HG03520 (cell line): ENCODE measurements around the gene ABL1.

Source experiments
- ATAC-seq: cut with Tn5 transposase; IDR thresholded peaks from one replicate; pipeline ENCODE4 v1.9.1; 2021; ENCODE audit warnings: mild to moderate bottlenecking, moderate library complexity; ENCODE audit not compliant: unreplicated experiment

ABL1 gene

DNA sequence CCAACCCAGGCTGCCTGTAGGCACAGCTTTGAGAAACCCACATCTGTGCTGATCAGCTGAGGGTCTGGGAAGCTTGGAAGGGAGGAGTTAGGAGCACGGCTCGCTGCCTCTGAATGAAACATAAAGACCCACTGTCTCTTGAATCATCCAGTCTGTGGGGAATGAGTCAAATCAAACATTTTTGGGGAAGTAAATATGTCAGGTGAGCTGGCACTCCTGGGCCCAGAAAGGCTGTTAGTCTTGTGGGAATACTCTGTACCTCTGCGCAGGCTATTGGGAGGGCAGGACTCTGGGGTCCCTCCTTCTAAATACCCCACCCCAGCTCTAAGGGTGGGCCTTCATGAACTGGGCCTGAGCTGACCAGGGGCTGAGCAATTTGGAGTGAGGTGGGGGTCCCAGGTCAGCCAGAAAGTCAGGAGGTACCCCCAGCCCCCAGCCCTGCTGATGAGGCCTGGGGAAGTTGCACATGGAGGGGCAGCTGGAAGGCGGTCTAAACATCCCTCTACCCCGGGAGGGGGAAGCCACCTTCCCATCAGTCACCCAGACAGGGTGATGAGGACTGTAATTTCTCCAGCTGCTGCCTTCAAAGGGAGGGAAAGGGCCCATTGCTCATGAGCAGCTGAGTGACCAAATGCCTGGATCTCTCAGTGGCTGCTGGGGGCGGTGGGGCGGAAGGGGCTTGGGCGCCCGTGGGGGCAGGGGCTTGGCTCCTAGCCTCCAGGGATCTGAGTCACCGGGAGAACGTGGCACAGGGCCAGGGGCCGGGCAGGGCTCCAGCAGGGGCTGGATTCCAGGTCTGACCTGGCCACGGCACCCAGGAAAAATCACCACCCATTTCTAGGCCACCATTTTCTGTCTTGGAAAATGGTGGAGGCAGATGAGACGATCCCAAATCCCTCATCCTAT lies 93.2 kb downstream of the ABL1 start:
- ATAC-seq: no peak

DNA sequence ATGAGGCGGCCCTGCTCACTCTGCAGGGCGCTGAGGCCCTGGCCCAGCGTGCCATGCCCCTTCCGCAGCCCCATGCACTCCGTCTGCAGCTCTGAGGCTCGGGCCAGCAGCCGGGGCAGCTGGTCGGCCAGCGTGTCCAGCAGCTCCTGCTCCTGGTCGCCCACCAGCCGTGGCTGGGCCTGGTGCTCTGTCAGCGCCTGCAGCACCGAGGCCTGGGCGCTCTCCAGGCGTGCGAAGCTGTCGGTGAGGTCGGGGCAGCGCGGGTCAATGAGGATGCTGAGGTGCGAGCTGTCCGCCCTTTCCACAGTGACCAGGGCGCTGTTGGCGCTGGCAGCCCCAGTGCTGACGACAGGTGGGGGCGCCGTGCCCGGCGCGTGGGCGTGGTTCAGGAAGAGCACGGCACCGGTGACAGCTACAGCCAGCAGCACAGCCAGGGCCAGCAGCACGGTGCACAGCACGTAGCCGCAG lies 94.6 kb downstream of the ABL1 start:
- no peak for ATAC-seq

DNA sequence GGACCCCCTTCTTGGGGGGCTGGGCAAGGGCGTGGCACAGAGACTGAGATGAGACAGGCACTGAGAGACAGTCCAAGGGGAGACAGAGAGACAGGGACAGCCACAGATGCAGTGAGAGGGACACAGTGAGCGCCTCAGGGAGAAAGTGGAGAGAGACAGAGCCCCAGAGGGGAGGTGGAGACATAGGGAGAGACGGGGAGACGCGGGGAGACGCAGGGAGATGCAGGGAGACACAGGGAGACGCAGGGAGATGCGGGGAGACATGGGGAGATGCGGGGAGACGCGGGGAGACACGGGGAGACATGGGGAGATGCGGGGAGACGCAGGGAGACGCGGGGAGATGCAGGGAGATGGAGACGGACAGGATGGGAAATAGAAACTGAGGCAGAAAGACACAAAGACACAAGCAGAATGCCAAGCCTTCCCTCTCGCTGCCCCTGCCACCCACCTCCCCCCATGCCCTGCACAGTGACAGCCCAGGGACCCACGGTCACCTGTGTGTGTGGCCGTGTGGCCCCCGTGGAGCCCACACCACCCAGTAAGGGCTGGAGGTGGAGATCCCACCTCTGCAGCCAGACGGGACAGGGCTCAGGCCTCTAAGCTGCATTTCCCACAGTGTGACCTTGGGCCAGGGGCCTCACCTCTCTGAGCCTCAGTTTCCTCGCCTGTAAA lies 95.2 kb downstream of the ABL1 start:
- ATAC-seq: no peak

DNA sequence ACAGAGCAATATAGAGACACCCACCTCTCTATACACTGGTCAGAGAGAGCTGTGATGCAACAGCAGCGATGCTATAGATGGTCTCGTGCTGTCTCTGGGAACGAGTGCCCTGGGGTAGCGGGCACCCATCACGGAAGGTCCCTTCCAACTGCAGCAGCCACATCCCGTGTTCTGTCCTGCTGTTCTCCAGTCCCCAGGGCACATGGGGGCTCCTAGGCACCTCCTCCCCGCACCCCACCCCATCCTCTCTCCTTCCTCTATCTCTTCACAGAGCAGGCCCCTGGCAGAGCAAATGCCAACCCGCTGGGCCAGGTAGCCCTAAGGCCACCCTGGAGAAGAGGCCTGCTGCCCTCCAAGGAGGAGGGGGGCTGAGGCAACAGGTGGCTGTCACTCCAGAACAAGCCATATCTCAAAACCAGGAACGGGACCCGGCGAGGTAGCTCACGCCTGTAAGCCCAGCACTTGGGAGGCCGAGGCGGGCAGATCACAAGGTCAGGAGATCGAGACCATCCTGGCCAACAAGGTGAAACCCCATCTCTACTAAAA lies 95.8 kb downstream of the ABL1 start:
- no peak for ATAC-seq

GRCh38 chr9:130931508-130932254 lies 96.6 kb downstream of the ABL1 start:
- ATAC-seq: no peak

DNA sequence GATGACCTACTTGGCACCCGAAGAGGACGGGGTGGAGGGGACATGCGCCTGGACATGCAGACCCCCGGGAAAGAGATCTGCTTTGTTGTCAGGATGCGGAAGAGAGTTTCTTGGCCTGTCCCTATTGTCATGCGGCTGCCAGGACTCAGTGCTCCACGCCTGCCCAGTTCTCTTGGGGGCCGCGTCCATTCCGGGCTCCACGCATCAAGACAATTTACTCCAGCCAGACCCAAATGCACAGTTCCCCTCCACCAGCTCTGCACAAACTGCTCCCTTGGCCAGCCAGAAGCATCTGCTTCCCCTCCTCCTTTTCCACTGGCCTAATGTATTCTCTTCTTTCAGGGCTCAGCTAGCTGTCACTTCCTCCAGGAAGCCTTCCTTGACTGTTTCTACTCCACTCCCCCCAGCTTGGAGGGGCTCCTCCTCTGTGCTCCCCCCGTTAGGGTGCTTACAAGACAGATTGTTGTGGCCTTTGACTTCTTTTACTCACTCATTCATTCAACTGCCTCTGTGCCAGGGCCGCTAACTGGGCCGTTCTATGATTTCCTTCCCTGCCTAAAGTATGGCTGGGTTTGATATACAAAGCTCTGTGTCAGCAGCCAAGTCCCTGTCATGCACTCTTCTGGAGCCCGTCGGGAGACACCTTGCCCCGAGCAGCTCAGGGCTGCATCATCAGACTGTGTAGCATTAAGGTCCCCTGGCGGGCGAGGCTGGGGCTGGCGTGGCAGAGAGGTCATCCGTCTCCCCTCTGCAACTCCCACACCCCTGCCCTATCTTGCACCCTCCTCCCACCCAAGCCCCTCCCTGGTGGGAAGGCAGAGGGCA lies 97.4 kb downstream of the ABL1 start:
- ATAC-seq: no peak

DNA sequence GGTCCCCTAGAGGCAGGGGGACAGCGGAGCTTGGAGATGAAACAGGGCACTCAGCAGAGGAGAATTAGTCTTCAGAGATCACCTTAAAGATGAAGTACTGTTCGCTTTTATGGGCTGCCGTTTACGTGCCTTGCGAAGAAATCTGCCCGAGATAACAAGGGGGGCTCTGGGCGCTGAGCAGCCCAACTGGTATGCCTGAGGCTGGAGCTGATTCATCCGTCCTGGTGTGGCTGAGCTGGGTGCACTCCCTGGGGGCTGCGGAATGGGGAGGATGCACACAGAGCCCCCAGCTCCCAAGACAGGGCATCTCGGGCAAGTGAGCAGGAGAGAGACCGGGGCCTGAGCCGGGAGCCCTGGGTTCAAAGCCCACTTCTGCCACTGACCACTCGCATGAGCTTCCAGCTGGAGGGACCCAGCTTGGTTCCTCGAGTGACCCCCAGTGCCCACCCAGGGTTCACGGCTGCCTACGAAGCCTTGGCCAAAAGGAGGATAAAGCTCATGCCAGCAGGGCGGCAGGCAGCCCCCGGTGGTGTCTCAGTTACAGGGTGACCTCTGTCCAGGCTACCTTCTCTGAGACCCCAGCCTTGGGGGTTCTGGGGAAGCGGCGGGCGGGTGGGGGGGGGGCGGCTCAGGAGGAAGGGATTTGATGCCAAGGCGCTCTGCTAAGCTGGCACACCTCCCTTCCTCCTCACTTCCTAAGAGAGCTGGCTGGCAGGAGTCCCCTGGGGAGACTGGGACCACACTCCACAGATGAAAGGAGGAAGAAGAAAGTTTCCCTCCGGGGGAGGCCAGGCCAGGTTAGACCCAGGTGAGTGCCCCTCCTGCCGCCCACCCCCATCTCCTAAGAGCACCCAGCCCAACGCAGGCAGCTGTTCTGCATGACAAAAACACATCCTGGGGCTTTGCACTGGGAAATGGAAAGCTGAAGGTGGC lies 98.3 kb downstream of the ABL1 start:
- ATAC-seq: no peak

DNA sequence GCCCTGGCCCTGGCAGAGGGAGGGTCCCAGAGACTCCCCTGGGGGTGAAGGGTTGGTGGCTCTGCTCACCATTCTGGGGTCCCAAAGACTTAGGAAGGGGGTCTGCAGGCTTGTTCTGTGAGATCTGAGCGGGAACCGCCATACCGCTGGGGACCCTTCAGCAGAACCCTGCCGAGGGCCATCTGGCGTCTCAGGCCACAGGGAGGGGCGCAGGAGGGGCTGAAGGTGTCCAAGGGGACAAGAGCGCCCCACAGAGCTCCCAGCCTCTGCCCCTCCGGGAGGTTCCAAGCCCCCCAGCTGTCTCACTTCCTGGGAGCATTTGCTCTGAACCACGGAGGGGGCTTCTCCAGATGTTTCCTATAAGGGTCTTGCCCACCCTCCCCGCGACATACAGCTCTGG lies 99.2 kb downstream of the ABL1 start:
- no peak for ATAC-seq

DNA sequence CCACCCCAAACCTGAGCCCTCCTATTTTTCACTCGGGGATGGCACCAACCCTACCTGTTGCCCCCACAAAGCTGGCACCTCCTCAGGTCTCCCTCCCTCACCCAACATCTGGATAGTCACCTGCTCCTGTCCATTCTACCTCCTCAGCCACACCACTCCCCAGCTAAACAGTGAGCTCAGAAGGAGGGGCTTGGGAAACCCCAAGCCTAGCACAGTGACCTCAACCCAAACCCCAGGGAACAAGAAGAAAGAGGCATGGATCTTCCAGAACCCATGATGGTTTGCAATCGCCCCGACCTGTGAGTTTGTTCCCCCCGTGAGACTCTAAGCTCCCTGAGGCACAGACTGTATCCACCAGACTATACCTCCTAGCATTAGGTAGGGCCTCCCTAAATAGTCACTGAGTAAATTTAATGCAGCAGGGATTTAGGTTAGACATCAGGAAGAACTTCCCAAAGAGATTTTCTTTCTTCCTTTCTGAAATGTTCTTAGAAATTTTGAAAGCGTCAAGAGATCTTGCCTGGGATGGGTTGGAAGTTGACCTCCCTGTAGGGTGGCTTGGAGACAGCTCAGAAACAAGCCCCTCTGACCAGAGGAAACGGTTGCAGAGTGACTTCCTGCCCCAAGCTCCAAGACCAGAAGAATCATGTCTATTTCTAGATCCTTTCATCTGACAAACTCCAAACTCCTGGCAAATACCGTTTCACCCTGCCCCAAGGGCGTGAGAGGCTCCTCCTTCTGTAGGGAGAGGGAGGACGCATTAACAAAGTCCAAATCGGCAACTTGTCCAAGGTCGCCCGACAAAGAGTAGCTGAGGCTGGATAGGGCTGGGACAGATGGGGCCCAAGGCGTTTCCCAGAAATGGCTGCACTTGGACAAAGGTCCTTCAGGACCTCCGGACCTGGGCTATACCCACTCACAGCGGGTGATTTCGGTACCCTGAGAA lies 99.9 kb downstream of the ABL1 start:
- ATAC-seq: no peak

DNA sequence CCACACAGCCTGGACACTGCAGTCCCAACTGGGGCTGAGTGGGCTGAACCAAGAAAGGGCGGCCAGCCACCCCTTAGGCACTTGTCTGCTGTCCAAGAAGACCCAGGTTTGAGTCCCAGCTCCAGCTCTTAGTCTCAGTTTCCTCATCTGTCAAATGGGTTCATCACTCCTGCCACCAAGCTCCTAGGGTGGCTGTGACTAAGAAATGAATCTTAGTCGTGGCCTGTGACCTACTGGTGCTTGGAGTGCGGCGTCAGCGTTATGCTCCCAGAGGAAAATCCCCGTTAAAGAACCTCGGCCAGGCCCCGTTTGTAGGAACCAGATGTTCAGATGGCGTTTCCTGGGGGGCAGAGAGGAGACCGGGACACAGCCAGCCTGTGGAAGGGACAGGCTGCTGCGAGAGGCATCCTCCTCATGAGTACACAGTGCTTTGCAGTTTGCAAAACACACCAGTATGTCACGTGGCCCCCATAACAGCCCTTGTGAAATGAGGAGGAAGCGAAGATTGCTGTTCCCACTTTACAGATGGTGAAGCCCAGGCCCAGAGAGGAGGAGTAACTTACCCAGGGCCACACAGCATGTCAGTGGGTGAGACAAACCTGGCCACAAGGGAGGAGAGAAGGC lies 100.7 kb downstream of the ABL1 start:
- no peak for ATAC-seq

- ATAC-seq: no peak
These were observed 101.4 kb downstream of the ABL1 start for GRCh38 chr9:130936285-130937117.
